AG04449 (cell line): ENCODE data around the gene SLC25A31.
A peak's percentile ranks its signal among the peaks of the same experiment; 100 is the strongest.

Experiments
- CTCF ChIA-PET: fragments of 350-600 bp; formaldehyde crosslinking; extraction: SDS; loops from one replicate; lab custom pipeline; 2021; ENCODE audit warnings: antibody characterized with exemption; lab: Yijun Ruan, JAX
- POLR2A ChIA-PET: fragments of 400-600, 350-600 bp; formaldehyde crosslinking; extraction: SDS; loops from one replicate; lab custom pipeline; 2020; ENCODE audit warnings: antibody characterized with exemption, inconsistent platforms; lab: Yijun Ruan, JAX
- DNase-seq: peaks from one replicate; pipeline ENCODE4 v3.0.0-alpha.2; 2010; ENCODE audit warnings: low read depth, low spot score
- H3K4me3 ChIP-seq: 2 replicates; pipeline ENCODE4 v1.5.1; 2011; ENCODE audit warnings: low read depth, mild to moderate bottlenecking, control low read depth, low read length
- CTCF ChIP-seq: IDR thresholded peaks from one replicate; pipeline ENCODE4 v1.5.1; 2011; ENCODE audit warnings: mild to moderate bottlenecking, moderate library complexity, low read length, control low read depth, inconsistent platforms; ENCODE audit not compliant: insufficient read depth; ENCODE audit errors: missing control alignments

The SLC25A31 gene

GRCh38 chr4:127781300-127782024 lies 51.3 kb downstream of the SLC25A31 start:
- no peak for DNase-seq
- ChIA-PET POLR2A (interaction anchor here (0.6 to 0.9 kb wide), 2 partner anchors 280 to 752 kb away, joined by 3 to 4 read pairs; partner anchors contain the start of gene LARP1B), CTCF (no interaction called here)
- peak; percentile 6 for TF ChIP-seq CTCF
- peak overlapping the region; percentile 76 for H3K4me3 ChIP-seq

- ChIA-PET POLR2A (interaction anchor here (0.6 to 0.9 kb wide), 2 partner anchors 279 to 753 kb away, joined by 3 to 4 read pairs; partner anchors contain the start of gene LARP1B), CTCF (no interaction called here)
- peak; percentile 12 for DNase-seq
- no peak for TF ChIP-seq CTCF
- peak overlapping the region; percentile 76 for H3K4me3 ChIP-seq
These were observed 51.8 kb downstream of the SLC25A31 start for GRCh38 chr4:127782025-127782274.

- TF ChIP-seq CTCF, result peak; percentile 46
These were observed 52.2 kb downstream of the SLC25A31 start, which contains the start of gene HSPA4L for GRCh38 chr4:127782275-127783025. Gene HSPA4L (plus strand): TSS chr4:127782322. CDS start chr4:127782551, 229 bp downstream.

GRCh38 chr4:127783026-127783769 lies 53.0 kb downstream of the SLC25A31 start:
- no peak for TF ChIP-seq CTCF
- CTCF ChIA-PET, result interaction anchor here (0.8 kb wide), 1 partner anchor 23 kb away, joined by 3 read pairs; no protein-coding TSS in a partner anchor
- H3K4me3 ChIP-seq, result peak overlapping the region; percentile 76
- POLR2A ChIA-PET, result no interaction called here
- DNase-seq, result peak; percentile 3

More at GRCh38 chr4:127782275-127783025, 52.2 kb downstream of the SLC25A31 start, which contains the start of gene HSPA4L:
- DNase-seq, result no peak
- POLR2A ChIA-PET, result interaction anchor here (0.6 to 0.9 kb wide), 2 partner anchors 279 to 753 kb away, joined by 3 to 4 read pairs; partner anchors contain the start of gene LARP1B
- peak within 1 kb of the TSS; percentile 76 for H3K4me3 ChIP-seq
- CTCF ChIA-PET, result interaction anchor here (0.8 kb wide), 1 partner anchor 23 kb away, joined by 3 read pairs; no protein-coding TSS in a partner anchor

GRCh38 chr4:127783955-127784770 lies 54.0 kb downstream of the SLC25A31 start:
- no peak for TF ChIP-seq CTCF
- no peak overlapping the region for H3K4me3 ChIP-seq
- CTCF ChIA-PET, result no interaction called here
- POLR2A ChIA-PET, result no interaction called here
- no peak for DNase-seq
